HG03457 (cell line): ENCODE data around the gene TRIM63.

ENCODE experiments used
- ATAC-seq: cut with Tn5 transposase; IDR thresholded peaks from one replicate; pipeline ENCODE4 v1.9.1; 2021; ENCODE audit warnings: moderate number of reproducible peaks; ENCODE audit not compliant: unreplicated experiment

The TRIM63 gene

GRCh38 chr1:26019641-26020315 lies 47.7 kb downstream of the TRIM63 start:
- ATAC-seq = no peak

GRCh38 chr1:26017606-26018005 lies 49.8 kb downstream of the TRIM63 start:
- no peak for ATAC-seq

DNA sequence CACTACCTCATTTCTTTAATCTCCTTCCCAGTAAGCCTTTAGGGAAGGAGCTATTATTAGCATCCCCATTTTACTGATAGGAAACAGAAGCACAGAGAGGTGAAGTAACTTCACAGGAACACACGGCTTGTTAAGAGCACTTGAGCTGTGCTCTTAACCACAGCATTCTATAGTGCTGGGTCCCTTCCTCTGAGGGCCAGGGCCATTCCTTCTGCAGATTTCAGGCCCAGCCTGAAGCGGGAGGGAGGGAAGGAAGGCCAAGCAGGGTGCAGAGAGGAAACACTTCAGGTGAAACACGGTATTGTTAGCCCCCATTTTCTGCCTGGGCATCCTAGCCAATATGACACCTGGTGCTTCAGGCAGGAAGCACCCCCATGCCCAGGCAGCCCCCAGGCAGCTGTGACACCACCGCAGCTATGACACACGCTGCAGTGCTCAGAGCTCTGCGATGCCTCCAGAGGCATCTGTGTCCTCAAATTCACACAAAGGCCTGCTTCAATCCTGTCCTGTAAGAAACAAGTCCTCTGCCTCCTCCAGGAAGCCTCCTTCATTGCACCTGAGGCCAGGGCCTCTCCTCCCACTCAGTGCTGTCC lies 50.4 kb downstream of the TRIM63 start:
- ATAC-seq = no peak

DNA sequence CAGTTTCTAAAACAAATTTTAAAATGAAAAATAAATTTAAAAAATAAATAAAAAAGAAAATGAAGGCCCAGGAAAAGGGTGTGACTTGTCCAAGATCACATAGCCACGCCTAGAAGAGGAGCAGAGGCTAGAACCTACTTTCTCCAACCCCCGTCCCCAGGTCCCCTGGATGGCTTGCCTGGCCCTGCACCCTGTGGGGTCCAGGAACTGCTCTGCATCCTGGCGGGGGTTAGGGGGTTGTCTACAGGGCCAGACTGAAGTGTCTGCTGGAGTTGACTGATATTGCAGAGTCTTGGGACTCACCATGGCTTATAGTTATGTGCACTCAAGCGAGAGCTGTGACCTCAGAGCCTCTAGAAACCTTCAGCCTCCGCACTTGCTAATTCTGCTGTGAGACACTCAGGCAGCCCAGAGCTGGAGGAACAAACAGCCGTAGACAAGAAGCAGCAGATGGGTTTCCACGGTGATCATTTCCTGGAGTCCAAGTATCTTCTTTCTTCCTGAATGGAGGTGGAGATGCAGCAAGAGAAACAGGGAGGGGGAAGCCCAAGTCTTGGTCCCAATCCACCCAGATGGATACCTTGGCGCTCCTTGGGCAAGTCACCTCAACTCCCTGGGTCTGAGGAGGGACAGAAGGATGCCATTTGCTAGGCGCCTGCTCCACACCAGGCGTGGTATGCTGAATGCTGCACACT lies 51.0 kb downstream of the TRIM63 start:
- ATAC-seq = no peak

DNA sequence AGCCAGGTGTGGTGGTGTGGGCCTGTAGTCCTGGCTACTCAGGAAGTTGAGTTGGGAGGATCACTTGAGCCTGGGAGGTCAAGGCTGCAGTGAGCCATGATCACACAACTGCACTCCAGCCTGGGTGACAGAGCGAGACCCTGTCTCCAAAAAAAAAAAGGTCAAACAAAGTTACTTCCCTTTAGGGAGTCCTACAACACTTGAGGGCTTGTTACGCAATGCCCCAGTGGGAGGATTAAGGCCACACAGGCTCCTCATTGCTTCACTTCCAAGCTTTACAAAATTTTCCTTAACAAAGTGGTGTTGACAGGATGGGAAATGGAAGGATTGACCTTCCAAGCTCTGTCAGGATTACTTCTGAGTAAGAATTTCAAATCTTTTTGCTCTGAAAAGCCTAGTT lies 52.1 kb downstream of the TRIM63 start:
- ATAC-seq = no peak

GRCh38 chr1:26014179-26014578 lies 53.3 kb downstream of the TRIM63 start:
- no peak for ATAC-seq

DNA sequence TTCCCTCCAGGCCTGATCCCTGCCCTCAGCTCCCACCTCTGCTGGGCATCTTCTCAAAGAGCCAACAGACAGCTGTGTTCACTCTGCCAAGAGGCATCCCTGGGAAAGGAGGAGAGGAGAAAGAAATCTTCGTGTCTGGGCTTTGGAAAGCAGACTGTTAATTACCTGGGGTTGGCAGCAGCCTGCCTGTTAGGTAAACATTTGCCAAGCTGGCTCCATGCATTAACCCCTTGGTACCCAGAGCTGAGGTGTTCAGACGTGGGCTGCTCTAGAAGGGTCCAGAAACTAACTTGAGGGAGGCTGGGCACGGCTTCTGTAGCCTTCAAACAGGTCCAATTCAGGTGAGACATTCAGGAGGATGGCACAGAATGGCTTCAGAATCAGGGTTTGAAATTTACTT lies 54.6 kb downstream of the TRIM63 start:
- ATAC-seq = no peak

DNA sequence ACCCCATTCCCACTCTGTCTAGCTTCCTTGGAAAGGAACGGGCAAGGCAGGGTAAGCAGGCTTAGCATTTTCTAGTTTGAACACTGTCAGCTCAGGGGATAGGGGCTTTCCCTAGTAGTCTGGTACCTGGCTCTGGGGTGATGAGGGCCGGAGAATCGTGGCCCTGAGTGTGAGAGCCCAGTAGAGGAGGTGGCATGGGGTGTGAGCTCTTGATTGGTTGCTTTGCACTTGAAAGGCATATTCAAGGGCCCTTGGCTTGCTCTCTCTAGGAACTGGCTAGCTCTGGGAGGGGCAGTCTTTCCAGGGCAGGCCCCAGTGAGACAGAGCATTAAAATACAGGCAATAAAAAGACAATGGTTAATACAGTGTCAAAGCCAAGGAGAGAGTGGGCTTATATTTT lies 56.6 kb downstream of the TRIM63 start:
- ATAC-seq = no peak

- no peak for ATAC-seq
Observed at GRCh38 chr1:26009796-26010447, 57.5 kb downstream of the TRIM63 start.

- no peak for ATAC-seq
Observed at GRCh38 chr1:26006710-26007109, 60.7 kb downstream of the TRIM63 start.

- no peak for ATAC-seq
Observed at GRCh38 chr1:26005434-26006105, 61.9 kb downstream of the TRIM63 start.

- no peak for ATAC-seq
Observed at GRCh38 chr1:26003756-26004155, 63.7 kb downstream of the TRIM63 start.

GRCh38 chr1:26003262-26003661 lies 64.2 kb downstream of the TRIM63 start:
- no peak for ATAC-seq
